ENCODE results near the gene MATCAP1.

MATCAP1 gene

DNA sequence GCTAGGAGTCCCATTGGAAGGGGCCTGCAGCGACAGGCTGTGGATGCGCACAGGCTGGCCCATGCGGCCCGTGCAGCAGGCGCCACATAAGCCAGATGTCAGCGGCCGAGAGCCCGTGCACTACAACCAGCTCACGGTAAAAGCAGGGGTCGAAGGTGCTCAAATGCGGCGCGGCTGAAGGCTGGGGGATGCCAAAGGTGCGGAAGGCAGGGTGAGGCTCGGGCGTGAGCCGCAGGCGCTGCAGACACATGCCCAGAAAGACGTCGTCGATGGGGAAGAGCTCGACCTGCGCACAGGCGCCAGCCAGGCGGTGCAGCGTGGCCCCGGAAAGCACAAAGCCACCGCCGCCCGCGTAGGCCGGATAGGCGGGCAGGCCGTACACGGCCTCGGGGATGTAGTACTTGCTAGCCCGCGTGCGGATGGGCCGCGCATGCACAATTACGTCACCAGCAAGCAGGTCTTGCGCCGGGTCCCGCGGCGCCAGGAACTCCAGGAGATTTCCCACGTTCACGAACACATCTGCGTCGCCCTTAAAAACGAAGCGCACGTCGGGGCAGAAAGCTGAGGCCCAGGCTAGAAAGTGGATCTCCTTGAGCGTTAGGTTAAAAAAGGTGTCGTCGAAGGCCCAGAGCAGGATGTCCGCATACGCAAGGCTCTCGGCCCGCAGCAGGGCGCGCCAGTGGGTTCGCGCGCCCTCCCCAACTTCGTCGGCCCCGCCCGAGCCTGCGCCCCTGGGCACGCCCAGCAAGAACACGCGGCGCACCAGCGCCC lies 34.3 kb downstream of the MATCAP1 start:
- Histone ChIP-seq H3K4me1 (peaks cover 10 to 20% (median 14%) of the 10 kb centered on the region in 10 experiments; a peak in 19 of 20 replicates), H3K4me3 (peak overlapping the region in 2 of 10 experiments; percentile 63 to 72; a peak in 1 of 20 replicates), H3K27me3 (peaks cover 29 to 51% (median 42%) of the 10 kb centered on the region in 11 experiments), H3K9ac (no peak overlapping the region), H3K36me3 (peaks cover 52 to 64% (median 56%) of the 10 kb centered on the region in 11 experiments), H3K4me2 (peak overlapping the region in 9 of 11 experiments; percentile 79 to 97 (median 85); a peak in 13 of 22 replicates), H3K9me3 (replicated peaks in 1 of 11) (peaks cover 0 to 12% (median 0%) of the 10 kb centered on the region in 11 experiments; a peak in 4 of 22 replicates), H4K20me1 (peaks cover 45 to 100% (median 70%) of the 10 kb centered on the region in 11 experiments), H3K27ac (no peak overlapping the region)
- no peak for TF ChIP-seq Cebpa-rat (IDR thresholded peaks at IDR 0.05)

DNA sequence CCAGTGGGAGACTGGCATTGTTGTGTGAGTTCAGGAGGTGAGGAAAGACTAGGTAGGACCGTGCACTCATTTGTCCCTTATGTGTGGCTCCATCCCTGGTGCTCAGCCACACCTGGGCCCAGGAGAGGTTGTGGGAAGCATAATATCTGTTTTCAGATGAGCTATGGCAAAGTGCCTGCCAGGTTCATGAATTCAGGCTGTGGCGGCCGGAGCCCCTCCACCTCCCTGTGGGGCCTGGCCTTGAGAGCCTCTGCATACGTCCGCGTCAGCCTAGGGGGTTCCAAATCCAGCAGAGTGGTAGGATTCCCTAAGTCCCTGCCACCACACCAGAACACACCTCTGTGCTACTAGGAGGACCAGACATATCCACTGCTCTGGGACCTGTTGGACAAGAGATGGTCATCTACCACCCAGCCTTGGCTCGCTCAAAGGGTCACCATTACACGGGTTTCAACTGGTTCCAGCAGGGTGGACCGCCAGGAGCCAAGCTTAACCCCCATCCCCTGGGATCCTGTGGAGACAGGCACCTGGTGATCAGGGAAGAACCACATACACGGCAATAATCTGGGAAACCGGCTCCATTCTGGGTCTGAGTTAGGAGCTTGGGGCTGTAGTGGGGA lies 35.0 kb downstream of the MATCAP1 start:
- Histone ChIP-seq H3K9me3 (replicated peaks in 1 of 11) (peaks cover 0 to 12% (median 0%) of the 10 kb centered on the region in 11 experiments; a peak in 4 of 22 replicates), H3K27ac (no peak overlapping the region), H3K4me1 (peaks cover 10 to 17% (median 14%) of the 10 kb centered on the region in 10 experiments; a peak in 19 of 20 replicates), H3K4me3 (no peak overlapping the region), H3K9ac (no peak overlapping the region), H4K20me1 (peaks cover 38 to 99% (median 63%) of the 10 kb centered on the region in 11 experiments), H3K4me2 (no peak overlapping the region), H3K36me3 (peaks cover 58 to 65% (median 63%) of the 10 kb centered on the region in 11 experiments), H3K27me3 (peaks cover 29 to 49% (median 41%) of the 10 kb centered on the region in 11 experiments)
- no peak for TF ChIP-seq Cebpa-rat (IDR thresholded peaks at IDR 0.05)

DNA sequence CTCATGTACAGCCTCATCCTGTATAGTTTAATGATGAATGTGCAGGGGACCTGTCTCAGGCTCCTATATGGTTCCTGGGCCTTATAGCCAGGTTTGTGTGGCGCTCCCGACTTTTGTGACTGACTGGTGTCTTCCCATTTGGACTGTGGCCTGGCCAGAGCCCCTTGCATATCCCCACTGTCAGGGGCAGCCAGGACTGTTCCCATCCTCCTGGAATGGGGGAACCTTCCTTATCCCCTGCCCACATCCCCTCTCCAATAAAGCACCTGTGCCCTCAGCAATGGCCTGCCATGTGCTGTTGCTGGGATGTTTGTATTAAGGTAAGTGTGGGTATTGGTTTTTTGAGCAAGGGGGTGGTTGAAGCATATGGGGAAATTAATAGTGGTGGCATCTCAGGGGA lies 35.5 kb downstream of the MATCAP1 start:
- TF ChIP-seq Cebpa-rat (IDR thresholded peaks at IDR 0.05): no peak
- H3K4me3 ChIP-seq: no peak overlapping the region
- peaks cover 0 to 12% (median 0%) of the 10 kb centered on the region in 11 experiments; a peak in 4 of 22 replicates for H3K9me3 ChIP-seq (replicated peaks in 1 of 11)
- H4K20me1 ChIP-seq: peaks cover 35 to 95% (median 58%) of the 10 kb centered on the region in 11 experiments
- H3K27me3 ChIP-seq: peaks cover 29 to 45% (median 41%) of the 10 kb centered on the region in 11 experiments
- H3K27ac ChIP-seq: no peak overlapping the region
- H3K36me3 ChIP-seq: peaks cover 64 to 70% (median 68%) of the 10 kb centered on the region in 11 experiments
- no peak overlapping the region for H3K9ac ChIP-seq
- peaks cover 10 to 15% (median 14%) of the 10 kb centered on the region in 10 experiments; a peak in 19 of 20 replicates for H3K4me1 ChIP-seq
- H3K4me2 ChIP-seq: no peak overlapping the region

DNA sequence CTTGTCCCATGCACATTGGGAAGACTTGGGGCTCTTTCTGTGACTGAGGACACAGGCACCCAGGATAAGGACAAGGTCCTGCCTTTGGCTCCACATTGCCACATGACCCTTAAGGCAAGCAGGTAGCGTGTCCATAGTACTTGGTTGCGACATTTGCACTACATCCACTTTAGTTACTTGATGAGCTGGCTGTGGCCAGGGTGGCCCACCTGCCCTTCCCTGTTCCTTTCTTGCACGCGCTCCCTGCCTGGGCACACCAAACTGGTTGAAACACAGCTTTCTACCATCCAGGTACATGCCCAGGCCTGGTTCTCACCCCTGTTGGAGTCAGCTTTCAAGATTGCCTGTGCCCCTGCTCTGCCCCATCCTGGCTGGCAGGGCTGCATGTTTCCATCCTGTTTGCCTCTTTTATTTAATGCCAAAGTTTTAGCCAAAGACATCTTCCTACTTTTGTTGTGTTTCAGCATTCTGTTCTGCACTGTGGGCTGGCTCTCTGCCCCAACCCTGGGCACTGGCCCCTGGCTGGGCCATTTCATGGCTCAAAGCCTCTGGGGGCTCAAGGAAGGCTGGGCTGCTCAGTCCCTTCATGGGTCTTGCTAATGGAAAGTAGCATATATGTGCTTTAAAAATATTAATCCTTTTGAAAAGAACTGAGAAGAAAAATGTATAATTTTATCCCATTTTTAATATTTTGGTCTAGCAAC lies 36.2 kb downstream of the MATCAP1 start:
- Histone ChIP-seq H3K4me3 (no peak overlapping the region), H4K20me1 (peaks cover 29 to 95% (median 53%) of the 10 kb centered on the region in 11 experiments), H3K9me3 (replicated peaks in 1 of 11) (peaks cover 0 to 12% (median 0%) of the 10 kb centered on the region in 11 experiments; a peak in 4 of 22 replicates), H3K27me3 (peaks cover 29 to 40% (median 37%) of the 10 kb centered on the region in 11 experiments), H3K9ac (no peak overlapping the region), H3K4me1 (peaks cover 10 to 15% (median 14%) of the 10 kb centered on the region in 10 experiments; a peak in 19 of 20 replicates), H3K36me3 (peaks cover 70 to 77% (median 74%) of the 10 kb centered on the region in 11 experiments), H3K4me2 (no peak overlapping the region), H3K27ac (no peak overlapping the region)
- no peak for TF ChIP-seq Cebpa-rat (IDR thresholded peaks at IDR 0.05)

DNA sequence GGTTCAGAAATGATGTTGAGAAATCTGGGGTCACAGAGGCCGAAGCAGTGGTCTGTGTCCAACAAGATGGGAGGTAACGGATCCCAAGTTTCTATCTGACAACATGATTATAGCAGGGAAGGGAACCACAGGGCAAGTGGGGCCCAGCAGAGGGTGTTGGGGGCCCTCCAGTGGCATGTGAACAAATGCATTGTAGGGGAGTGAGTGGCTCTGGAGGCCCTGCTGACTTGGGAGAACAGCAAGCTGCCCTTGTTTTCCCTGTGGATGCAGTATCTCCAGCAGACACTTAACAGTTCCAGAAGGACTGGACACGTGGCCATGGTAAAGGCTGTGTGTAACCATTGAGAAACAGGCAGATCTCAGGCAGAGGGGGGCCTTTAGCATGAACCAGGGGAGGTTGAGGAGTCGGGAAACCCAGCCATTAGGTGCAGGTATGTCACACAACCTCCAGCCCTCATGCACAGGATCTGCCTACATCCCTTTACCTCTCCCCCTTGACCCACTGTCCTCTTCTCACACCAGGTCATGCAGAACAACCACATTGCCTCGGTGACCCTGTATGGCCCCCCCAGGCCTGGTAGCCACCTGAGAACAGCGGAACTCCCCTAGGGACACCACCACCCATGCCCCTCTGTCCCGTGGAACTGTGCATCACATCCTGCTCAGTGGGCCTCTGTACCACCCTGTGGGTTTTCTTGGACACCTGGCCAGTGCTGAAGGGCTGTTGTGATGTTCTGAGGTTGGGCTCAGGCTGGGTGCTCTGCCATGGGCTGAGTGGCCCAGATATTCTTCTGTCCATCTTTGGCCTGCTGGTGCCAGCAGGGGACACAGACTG lies 37.0 kb downstream of the MATCAP1 start:
- Histone ChIP-seq H3K4me1 (peaks cover 10 to 15% (median 14%) of the 10 kb centered on the region in 10 experiments; a peak in 19 of 20 replicates), H3K27ac (no peak overlapping the region), H4K20me1 (peaks cover 26 to 95% (median 55%) of the 10 kb centered on the region in 11 experiments), H3K4me2 (no peak overlapping the region), H3K27me3 (peaks cover 25 to 32% (median 29%) of the 10 kb centered on the region in 11 experiments), H3K4me3 (no peak overlapping the region), H3K9ac (no peak overlapping the region), H3K9me3 (replicated peaks in 1 of 11) (peaks cover 0 to 12% (median 0%) of the 10 kb centered on the region in 11 experiments; a peak in 4 of 22 replicates), H3K36me3 (peaks cover 79 to 85% (median 83%) of the 10 kb centered on the region in 11 experiments)
- TF ChIP-seq Cebpa-rat (IDR thresholded peaks at IDR 0.05): no peak

DNA sequence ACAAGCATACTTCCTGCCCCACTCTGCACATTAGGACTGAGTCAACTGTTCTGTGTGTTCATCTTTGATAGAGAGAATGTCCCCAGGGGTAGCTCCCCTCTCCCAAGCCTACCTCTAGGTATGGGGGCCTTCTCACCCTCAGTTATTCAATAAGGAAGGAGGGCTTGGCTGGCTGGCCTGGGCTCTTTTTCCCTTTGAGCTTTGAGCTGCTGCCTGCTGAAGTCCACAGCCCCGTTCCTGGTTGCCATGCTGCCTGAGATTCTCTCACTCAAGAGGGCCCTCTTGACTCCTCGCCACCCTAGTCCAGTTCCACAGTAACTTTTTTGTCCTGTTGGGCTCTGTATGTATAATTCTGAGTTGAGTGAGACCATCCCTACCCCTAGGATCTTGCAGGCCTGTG lies 38.0 kb downstream of the MATCAP1 start:
- Histone ChIP-seq H4K20me1 (peaks cover 20 to 91% (median 46%) of the 10 kb centered on the region in 11 experiments), H3K36me3 (peaks cover 89 to 95% (median 93%) of the 10 kb centered on the region in 11 experiments), H3K27ac (no peak overlapping the region), H3K4me2 (no peak overlapping the region), H3K27me3 (peaks cover 15 to 22% (median 19%) of the 10 kb centered on the region in 11 experiments), H3K4me3 (no peak overlapping the region), H3K9me3 (replicated peaks in 1 of 11) (peaks cover 0 to 12% (median 0%) of the 10 kb centered on the region in 11 experiments; a peak in 4 of 22 replicates), H3K9ac (peak overlapping the region in 1 of 11 experiments; percentile 1; a peak in 1 of 22 replicates), H3K4me1 (peaks cover 7 to 12% (median 9%) of the 10 kb centered on the region in 10 experiments; a peak in 19 of 20 replicates)
- TF ChIP-seq Cebpa-rat (IDR thresholded peaks at IDR 0.05): no peak

DNA sequence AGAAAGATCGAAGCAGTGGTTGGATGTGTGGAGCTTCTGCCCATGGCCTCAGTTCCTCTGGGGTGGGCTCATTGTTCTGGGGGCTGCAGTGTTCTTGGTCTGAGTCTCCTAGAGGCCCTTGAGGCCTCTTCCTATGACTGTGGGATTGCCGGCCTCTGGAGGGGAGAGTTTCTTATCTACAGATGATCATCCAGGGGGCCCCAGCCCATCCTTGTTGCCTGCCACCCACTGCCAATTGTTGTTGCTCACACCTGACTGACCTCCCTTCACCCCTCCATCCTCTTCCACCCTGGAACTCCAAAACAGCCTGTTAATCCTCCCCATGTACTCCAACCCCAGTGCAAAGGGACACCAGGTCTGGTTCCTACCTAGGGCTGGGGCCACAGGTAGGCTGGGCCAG lies 38.8 kb downstream of the MATCAP1 start:
- no peak overlapping the region for H3K4me3 ChIP-seq
- H3K4me1 ChIP-seq: peaks cover 0 to 4% (median under 1%) of the 10 kb centered on the region in 10 experiments; a peak in 11 of 20 replicates
- H3K9me3 ChIP-seq (replicated peaks in 1 of 11): peaks cover 0 to 9% (median 0%) of the 10 kb centered on the region in 11 experiments; a peak in 4 of 22 replicates
- H3K27me3 ChIP-seq: peaks cover 7 to 14% (median 11%) of the 10 kb centered on the region in 11 experiments
- peaks cover 12 to 83% (median 38%) of the 10 kb centered on the region in 11 experiments; a peak in 20 of 22 replicates for H4K20me1 ChIP-seq
- H3K9ac ChIP-seq: no peak overlapping the region
- H3K36me3 ChIP-seq: peaks cover 97 to 100% (median 100%) of the 10 kb centered on the region in 11 experiments
- no peak overlapping the region for H3K27ac ChIP-seq
- no peak overlapping the region for H3K4me2 ChIP-seq
- no peak for TF ChIP-seq Cebpa-rat (IDR thresholded peaks at IDR 0.05)

Data from BLaER1 treated with 17β-estradiol and CSF1 and Interleukin-3, amounts not matched to agents 10 nM and 100 nM (cell line).